GM19397 (cell line): ENCODE results near the gene CEP63.

ENCODE experiments used
- ATAC-seq: cut with Tn5 transposase; IDR thresholded peaks from one replicate; pipeline ENCODE4 v1.9.1; 2021; ENCODE audit warnings: mild to moderate bottlenecking, moderate library complexity; ENCODE audit not compliant: unreplicated experiment

The CEP63 gene

GRCh38 chr3:134622806-134623365 lies 137.0 kb downstream of the CEP63 start:
- no peak for ATAC-seq

- no peak for ATAC-seq
Measured at GRCh38 chr3:134623615-134624245, 137.9 kb downstream of the CEP63 start.
